COLO668 (cell line): ENCODE results near the gene MRS2.
"Not testable (repeated sequence)": the region's sequence is repeated elsewhere in the genome, so short reads cannot be mapped to it uniquely, and the experiment has no call there.

Experiments
- DNase-seq: peaks from one replicate; lab custom pipeline; 2025; ENCODE audit not compliant: unreplicated experiment; lab: John Stamatoyannopoulos, UW

Gene MRS2

GRCh38 chr6:24402697-24403500 is at the start of gene MRS2:
Gene MRS2, plus strand, starts transcription at chr6:24402936. Its CDS starts 111 bp downstream, at chr6:24403047.
- peak; percentile 89 for DNase-seq

DNA sequence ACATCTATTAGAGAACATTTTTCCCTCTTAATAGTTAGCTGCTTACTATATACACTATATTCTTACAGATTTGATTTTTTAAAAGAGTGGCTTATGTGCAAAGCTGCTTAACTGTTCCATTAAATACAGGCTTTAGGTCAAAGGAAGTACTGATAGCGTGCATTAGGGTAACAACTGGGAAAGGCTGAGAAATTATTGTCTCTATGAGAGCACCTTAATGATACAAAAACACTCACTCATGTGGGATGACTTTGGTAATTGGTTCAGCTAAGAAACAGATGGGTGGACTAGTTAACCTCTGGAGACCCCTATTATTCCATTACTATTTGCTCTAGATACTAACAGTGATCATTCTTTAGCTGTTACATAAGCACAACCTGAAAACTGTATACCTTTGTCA is 48.9 kb upstream of the MRS2 start:
- no peak for DNase-seq

DNA sequence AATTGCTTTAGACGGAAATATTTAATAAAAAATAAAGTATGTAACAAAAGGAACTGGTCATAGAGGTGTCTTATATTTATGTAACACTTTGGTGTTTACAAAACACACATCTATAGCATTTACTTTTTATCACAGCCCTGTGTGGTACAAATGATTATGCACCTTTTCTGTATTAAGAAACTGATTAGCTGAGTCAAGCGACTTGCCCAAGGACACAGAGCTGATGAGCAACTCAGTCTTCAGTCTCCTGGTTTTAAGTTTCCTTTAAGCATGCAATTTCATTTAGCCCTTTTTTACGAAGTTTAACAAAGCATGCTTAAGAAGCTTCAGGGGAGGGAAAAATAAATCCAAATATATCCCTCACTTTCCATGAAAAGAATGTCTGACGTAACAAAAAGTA is 47.3 kb upstream of the MRS2 start:
- no peak for DNase-seq

GRCh38 chr6:24356310-24356973 is 46.3 kb upstream of the MRS2 start:
- DNase-seq = no peak

- peak; percentile 90 for DNase-seq
These were observed 45.2 kb upstream of the MRS2 start, which contains the start of gene DCDC2 for GRCh38 chr6:24357336-24358218. Gene DCDC2, minus strand, starts transcription at chr6:24358059. Its CDS starts 309 bp downstream, at chr6:24357750.

DNA sequence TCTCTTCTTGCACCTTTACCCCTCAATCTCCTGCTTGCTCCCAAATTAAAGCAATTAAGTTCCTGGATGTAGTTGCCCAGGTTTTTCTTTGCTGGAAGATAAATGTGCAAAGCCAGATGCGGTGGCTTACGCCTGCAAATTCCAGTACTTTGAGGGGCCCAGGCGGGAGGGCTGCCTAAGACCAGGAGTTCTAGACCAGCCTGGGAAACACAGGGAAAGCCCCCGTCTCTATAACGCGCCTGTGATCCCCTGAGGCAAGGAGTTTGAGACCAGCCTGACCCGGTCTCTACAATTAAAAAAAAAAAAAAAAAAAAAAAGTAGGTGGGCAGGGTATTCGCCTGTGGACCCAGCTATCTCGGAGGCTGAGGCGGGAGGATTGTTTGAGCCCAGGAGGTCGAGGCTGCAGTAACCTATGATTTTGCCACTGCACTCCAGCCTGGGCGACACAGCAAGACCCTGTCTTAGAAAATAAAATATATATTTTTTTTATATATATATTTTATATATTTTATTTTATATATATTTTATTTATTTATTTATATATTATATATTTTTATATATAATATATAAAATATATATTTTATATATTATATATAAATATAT is 44.4 kb upstream of the MRS2 start:
- peak; percentile 42 for DNase-seq

GRCh38 chr6:24359640-24360454 is 42.9 kb upstream of the MRS2 start:
- DNase-seq = peak; percentile 99

- DNase-seq = not testable (repeated sequence)
These were observed 40.4 kb upstream of the MRS2 start for GRCh38 chr6:24362363-24362762.

DNA sequence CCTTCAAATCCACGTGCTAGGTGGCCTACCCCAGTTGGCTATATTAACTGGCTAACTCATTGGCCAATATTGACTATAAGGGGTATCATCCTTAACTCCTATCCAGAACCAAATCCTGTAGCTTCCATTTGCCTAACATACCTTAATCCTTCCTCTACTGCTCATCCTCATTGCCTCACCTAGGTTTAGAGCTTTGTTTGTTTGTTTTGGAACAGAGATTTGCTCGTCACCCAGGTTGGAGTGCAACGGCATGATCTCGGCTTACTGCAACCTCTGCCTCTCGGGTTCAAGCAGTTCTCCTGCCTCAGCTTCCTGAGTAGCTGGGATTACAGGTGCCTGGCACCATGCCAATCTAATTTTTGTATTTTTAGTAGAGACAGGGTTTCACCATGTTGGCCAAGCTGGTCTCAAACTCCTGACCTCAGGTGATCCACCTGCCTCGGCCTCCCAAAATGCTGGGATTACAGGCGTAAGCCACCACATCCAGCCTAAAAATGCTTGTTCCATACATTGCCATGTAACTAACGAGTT is 37.6 kb upstream of the MRS2 start:
- DNase-seq = not testable (repeated sequence)

GRCh38 chr6:24374612-24375011 is 28.1 kb upstream of the MRS2 start:
- no peak for DNase-seq

DNA sequence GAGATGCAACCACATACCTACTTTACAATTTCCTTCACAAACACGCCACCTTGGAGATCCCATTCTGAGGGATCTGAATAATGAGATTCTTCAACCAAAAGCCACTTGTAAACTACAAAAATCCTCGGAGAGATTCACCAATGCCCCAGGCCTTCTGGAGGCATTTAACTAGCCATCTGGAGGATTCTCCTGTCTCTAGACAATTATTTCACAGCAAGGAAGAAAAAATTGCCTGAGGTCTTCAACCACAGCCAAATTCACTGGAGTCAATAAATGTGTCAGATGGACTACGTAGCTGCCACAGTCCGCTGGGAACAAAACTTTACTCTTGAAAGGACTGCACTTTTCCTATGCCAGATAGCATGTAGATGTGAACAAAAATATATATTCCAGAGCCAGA is 25.9 kb upstream of the MRS2 start:
- no peak for DNase-seq

- no peak for DNase-seq
These were observed 24.2 kb upstream of the MRS2 start for GRCh38 chr6:24378473-24379097.

GRCh38 chr6:24381476-24382219 is 21.1 kb upstream of the MRS2 start:
- DNase-seq = no peak

GRCh38 chr6:24382220-24382540 is 20.6 kb upstream of the MRS2 start:
- DNase-seq = no peak

DNA sequence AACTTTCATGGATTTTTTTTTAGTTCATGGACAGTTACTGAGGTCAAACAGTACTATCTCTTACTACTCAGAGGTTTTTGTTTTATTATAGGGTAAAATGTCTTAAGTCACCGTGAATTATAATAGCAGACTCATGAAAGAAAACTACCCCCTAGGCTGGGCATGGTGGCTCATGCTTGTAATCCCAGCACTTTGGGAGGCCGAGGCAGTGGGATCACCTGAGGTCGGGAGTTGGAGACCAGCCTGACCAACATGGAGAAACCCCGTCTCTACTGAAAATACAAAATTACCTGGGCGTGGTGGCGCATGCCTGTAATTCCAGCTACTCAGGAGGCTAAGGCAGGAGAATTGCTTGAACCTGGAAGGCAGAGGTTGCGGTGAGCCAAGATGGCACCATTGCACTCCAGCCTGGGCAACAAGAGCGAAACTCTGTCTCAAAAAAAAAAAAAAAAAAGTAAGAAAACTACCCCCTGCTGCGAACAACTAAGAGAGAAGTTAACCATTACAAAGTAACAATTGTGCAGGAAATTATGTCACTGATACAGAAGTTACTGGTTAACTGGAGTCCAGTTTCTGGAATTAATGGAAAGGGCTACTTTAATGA is 19.7 kb upstream of the MRS2 start:
- not testable (repeated sequence) for DNase-seq

DNA sequence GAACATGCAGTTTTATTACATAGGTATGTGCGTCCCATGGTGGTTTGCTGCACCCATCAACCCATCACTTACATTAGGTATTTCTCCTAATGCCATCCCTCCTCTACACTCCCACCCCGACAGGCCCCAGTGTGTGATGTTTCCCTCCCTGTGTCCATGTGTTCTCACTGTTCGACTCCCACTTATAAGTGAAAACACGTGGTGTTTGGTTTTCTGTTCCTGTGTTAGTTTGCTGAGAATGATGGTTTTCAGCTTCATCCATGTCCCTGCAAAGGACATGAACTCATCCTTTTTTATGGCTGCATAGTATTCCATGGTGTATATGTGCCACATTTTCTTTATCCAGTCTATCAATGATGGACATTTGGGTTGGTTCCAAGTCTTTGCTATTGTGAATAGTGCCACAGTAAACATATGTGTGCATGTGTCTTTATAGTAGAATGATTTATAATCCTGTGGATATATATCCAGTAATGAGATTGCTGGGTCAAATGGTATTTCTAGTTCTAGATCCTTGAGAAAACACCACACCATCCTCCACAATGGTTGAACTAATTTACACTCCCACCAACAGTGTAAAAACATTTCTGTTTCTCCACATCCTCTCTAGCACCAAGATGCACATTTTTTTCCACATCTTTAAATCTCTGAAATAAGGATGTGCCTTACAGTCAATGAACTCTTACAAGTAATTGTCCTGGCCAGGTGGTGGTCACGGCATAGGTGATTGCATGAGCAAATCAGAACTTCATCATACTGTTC is 18.2 kb upstream of the MRS2 start:
- DNase-seq = not testable (repeated sequence)

GRCh38 chr6:24385536-24386269 is 17.0 kb upstream of the MRS2 start:
- DNase-seq = no peak
